HG03025 (cell line): ENCODE results near the gene RHBG.

Experiments used
- ATAC-seq: cut with Tn5 transposase; IDR thresholded peaks from one replicate; pipeline ENCODE4 v1.9.1; 2021; ENCODE audit warnings: mild to moderate bottlenecking, moderate library complexity; ENCODE audit not compliant: unreplicated experiment, low FRiP score

Gene RHBG

GRCh38 chr1:156422602-156423091, 53.6 kb downstream of the RHBG start:
- no peak for ATAC-seq

GRCh38 chr1:156423422-156424352, 54.7 kb downstream of the RHBG start:
- ATAC-seq, result no peak

- ATAC-seq, result no peak
These were observed 55.9 kb downstream of the RHBG start for GRCh38 chr1:156424806-156425432.

GRCh38 chr1:156425943-156426342, 56.9 kb downstream of the RHBG start:
- no peak for ATAC-seq

- ATAC-seq, result no peak
These were observed 58.9 kb downstream of the RHBG start for GRCh38 chr1:156427957-156428356.

DNA sequence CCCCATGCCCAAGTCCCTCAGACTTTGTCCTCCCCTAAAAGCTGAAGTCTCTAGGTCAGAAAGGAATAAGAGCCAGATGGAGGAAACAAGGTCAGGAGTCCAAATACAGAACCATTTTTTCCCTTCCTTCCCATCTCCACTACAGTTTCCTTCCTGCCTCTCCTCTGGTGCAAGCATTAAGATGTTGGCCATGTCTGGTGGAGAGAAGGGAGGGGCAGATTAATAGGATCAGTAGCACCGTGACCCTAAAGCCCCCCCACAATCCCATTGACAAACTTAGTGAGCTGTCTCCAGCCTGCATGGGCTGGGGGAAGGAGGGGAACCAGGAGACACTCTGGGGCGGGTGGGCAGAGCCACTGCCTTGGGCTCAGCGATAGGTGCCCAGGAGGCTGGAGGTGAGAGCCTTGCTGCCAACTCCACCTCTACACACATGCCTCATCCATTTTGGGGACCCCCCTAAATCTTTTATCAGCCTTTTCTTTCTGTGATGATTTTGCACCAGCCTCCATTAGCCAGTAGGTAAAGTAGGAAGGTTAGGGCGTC, 59.8 kb downstream of the RHBG start:
- ATAC-seq, result no peak

DNA sequence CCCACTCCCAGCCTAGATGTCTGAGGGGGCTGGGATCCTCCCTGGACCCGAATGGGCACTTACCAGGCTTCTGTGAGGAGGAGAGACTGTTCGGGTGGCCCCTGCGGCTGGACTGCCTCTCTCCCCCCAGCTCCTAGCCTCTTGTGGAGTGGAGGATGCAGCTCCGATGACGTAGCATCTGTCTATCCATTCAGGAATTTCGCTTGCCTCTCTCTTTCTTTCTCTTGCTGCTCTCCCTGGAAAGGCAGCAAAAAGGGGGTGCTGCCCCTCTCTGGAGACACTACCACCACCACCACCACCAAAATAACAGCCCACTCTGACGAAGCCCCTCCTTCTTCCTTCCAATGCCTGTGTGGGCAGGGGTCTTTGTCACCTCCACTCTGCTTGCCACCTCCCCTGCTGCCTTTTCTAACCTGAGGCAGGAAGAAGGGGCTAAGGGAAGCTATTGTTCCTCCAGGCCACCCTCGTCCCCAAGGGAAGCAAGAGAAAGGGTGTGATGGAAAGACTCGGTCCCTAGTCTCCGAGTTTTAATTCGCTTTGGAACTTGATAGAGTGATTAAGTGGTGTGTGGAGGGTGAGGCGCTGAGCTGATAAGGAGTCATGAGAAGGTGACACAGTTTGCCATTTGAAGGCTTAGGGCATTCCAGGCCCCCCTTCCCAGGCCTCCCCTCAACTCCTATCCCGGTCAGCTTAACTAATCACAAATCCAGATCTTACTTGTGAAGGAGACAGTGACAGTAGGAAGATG, 60.5 kb downstream of the RHBG start:
- no peak for ATAC-seq

GRCh38 chr1:156430303-156430702, 61.3 kb downstream of the RHBG start:
- ATAC-seq, result no peak

DNA sequence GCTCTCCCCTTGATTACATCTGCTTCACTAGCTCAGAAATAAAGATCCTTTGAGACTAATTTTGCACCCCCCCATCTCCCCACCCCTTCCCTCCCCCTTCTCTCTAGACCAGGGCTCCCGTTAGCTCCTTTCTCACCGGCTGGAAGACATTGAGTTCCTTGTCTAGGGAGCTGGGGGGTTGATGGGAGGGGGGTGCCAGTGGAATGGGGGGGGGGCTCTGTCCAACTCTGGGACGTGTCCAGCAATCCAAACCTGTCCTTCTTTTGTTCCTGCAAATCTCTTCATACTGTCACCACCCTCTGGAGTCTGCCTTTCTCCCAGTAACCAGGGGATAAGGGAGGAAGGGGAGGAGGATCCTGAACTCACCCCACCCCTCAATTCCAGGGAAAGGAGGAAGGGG, 61.9 kb downstream of the RHBG start:
- ATAC-seq, result no peak

DNA sequence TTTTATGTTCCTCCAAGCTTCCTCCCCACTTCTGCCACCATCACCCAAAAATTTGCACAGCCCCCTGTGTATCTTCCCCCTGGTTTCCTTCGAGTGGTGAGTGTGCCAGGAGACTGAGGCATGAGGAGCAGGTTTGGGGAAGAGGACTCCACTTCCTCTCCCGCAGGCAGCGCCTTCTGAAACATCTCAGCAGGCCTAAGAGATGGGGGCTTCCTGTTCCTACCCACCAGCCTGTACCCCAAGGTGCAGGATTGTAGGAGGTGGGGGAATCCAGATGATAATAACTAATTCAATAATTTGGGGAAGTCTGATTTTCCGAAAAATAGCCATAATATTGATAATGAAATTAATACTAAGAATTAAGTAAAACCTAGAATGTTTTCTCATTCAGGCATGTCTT, 62.4 kb downstream of the RHBG start:
- no peak for ATAC-seq

DNA sequence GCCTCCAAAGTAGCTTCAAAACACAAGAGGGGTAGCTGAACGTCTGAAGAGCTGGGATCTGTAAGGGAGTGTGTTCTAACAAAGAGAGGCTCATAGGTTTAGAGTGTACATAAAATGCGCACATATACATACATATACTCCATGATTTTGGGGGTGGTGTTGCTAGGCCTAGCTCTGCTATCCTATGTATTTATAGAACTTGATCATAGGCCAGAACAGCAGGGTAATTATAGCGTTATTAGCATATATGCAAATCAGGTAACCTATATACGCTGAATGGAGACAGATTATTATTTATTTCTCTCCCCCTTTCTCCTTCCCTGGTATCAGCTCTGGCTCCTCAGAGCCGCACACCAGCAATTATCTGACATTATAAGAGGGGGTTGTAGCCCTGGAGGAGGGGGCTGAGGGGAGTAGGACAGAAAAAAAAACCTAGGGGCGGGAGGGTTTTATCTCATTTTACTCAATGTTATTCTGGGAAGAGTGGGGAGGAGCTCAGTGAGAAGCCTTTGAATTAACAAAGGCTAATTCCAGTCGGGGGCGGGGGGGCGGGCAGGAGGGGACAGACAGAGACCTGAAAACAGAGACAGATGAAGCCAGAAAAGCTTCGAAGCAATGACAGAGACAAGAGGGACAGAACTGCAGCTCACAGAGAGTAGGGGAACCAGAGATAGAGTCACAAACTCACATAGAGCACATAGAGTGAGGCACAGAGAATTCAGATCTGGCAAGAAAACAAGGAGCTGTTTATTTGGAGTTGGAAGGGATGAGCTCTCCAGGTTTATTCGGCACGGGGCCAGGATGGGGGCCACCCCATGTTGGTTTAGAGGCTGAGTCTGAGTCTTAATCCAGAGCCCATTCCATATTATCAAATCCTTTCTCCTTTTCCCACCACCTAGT, 63.0 kb downstream of the RHBG start:
- no peak for ATAC-seq

GRCh38 chr1:156432669-156433018, 63.6 kb downstream of the RHBG start:
- ATAC-seq, result no peak

GRCh38 chr1:156433032-156433431, 64.0 kb downstream of the RHBG start:
- no peak for ATAC-seq

DNA sequence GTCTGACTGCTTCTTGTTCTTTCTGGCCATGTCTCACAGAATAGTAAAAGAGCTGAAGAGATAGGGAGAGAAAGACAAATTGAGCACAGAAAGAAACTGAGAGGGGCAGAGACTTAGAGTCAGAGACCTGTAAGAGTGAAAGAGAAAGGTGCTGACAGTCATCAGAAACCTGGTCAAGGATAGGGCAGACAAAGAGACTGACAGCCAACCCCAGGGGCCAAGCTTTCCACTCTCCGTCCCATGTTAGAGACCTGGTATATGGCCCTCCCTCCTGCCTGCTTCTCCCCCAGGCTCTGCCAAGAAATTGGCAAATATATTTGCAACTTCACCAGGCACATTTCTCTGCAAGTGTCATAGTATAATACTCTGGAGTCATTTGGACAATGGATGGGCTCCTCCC, 64.6 kb downstream of the RHBG start:
- ATAC-seq, result no peak
